Ovary (tissue), 3 donors: Measurements from ENCODE around the gene NALF2.

Experiments used
- CTCF ChIP-seq, 3 donors: fragments of 450-650 bp in 2 of 3; fragments of 200-600 bp in 1 of 3; IDR thresholded peaks; one replicate each; pipeline versions ENCODE4 v1.5.1 to v1.8.0; 2016 to 2022; ENCODE audit warnings: antibody characterized with exemption in 3 of 3, mild to moderate bottlenecking in 1 of 3
- POLR2A ChIP-seq: fragments of 450-650 bp; IDR thresholded peaks from one replicate; pipeline ENCODE4 v1.6.1; 2017; ENCODE audit warnings: antibody characterized with exemption, mild to moderate bottlenecking, moderate library complexity
- donor health status: DM: no; HTN: no; CAD: no.

GRCh38 chrX:69466546-69466945, 37.6 kb upstream of the NALF2 start:
- TF ChIP-seq CTCF (IDR thresholded peaks at IDR 0.05) (no peak), POLR2A (no peak)
